Erythroblast (primary cell): ENCODE results near the gene NCOA7.

Source experiments
- GATA1 ChIP-seq: IDR thresholded peaks from 2 replicates; pipeline ENCODE4 v1.6.1; 2011; ENCODE audit warnings: low read depth, mild to moderate bottlenecking, control low read depth, low read length, moderate library complexity
- POLR2A ChIP-seq: IDR thresholded peaks from 2 replicates; pipeline ENCODE4 v1.6.1; 2011; ENCODE audit warnings: mild to moderate bottlenecking, low read length

GRCh38 chr6:125961117-125961516 is 170.4 kb downstream of the NCOA7 start:
- TF ChIP-seq POLR2A (no peak), GATA1 (no peak)
